ENCODE results near the gene UBA7. TPM values are rescaled to one million over a fixed set of nuclear protein-coding genes. Genes with fewer than 3 reads are reported as not detected.
A peak's percentile ranks its signal among the peaks of the same experiment; 100 is the strongest.

UBA7 gene
- total and polyA plus RNA-seq, 2 of the 13 experiments (the other 11 are each of a cell fraction or from before 2014, with no cell fraction given), result 9.5 to 16.5 TPM

DNA sequence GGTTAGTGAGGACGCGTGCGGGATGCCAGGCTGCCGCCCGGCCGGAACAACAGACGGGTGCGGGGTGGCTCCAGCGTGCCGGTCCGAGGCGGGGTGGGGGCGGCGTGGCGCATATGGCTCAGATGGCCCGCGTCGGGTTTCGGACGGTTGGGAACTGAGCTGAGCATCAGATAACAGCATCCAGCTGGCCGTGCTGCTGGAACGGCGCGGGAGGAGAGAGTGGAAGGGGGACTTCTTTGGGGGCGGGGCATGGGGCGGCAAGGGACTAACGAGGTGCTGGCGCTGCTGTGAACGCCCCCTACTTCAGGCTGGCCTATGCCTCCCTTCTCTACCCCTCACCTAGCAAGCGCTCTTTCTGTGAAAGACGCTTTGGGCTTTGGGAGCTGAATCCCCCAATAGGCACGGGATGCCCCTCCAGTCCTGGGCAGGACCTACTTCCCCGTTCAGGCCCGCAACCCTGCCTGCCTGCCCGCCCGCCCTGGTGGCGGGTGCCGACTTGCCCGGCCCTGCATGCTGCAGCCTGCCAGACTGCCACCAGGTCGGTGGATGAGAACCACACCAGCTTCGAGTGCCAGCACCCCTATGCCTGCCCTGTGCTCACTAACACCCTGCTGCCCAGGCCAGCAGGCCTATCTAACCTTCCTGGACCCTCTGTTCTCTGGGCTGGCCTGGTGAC, 10.2 kb downstream of the UBA7 start (continued):
- TF ChIP-seq ZBTB40 (IDR thresholded peaks at IDR 0.05), result no peak
- 0 out of 2 replicates have a peak, but pooled peaks have one; percentile 3 for TF ChIP-seq ZBTB40 (CRISPR knock-in tag; IDR thresholded peaks at IDR 0.05)
- TF ChIP-seq PLSCR1 (CRISPR knock-in tag; IDR thresholded peaks at IDR 0.05; ENCODE audit: borderline replicate concordance), result no peak
- TF ChIP-seq ATF7-NPFF (CRISPR knock-in tag; IDR thresholded peaks at IDR 0.05; ENCODE audit: low read depth), result no peak
- TF ChIP-seq, protein P1, sequence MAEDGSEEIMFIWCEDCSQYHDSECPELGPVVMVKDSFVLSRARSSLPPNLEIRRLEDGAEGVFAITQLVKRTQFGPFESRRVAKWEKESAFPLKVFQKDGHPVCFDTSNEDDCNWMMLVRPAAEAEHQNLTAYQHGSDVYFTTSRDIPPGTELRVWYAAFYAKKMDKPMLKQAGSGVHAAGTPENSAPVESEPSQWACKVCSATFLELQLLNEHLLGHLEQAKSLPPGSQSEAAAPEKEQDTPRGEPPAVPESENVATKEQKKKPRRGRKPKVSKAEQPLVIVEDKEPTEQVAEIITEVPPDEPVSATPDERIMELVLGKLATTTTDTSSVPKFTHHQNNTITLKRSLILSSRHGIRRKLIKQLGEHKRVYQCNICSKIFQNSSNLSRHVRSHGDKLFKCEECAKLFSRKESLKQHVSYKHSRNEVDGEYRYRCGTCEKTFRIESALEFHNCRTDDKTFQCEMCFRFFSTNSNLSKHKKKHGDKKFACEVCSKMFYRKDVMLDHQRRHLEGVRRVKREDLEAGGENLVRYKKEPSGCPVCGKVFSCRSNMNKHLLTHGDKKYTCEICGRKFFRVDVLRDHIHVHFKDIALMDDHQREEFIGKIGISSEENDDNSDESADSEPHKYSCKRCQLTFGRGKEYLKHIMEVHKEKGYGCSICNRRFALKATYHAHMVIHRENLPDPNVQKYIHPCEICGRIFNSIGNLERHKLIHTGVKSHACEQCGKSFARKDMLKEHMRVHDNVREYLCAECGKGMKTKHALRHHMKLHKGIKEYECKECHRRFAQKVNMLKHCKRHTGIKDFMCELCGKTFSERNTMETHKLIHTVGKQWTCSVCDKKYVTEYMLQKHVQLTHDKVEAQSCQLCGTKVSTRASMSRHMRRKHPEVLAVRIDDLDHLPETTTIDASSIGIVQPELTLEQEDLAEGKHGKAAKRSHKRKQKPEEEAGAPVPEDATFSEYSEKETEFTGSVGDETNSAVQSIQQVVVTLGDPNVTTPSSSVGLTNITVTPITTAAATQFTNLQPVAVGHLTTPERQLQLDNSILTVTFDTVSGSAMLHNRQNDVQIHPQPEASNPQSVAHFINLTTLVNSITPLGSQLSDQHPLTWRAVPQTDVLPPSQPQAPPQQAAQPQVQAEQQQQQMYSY (CRISPR knock-in tag; IDR thresholded peaks at IDR 0.05), result no peak
- TF ChIP-seq ZNF605 (CRISPR knock-in tag; IDR thresholded peaks at IDR 0.05), result no peak
- no peak for TF ChIP-seq MAFK (conservative IDR thresholded peaks at IDR 0.05 in 1 of 2, IDR thresholded peaks at IDR 0.05 in 1 of 2; ENCODE audit: low read length in 2 of 2)
- TF ChIP-seq MIER2 (CRISPR knock-in tag; IDR thresholded peaks at IDR 0.05), result no peak
- no peak for TF ChIP-seq SALL2 (CRISPR knock-in tag; IDR thresholded peaks at IDR 0.05)
- TF ChIP-seq ZNF430 (CRISPR knock-in tag; IDR thresholded peaks at IDR 0.05), result peak; percentile 15; the same call in 1 of the 2 replicates
- no peak for TF ChIP-seq PREB (CRISPR knock-in tag; IDR thresholded peaks at IDR 0.05)
- no peak for TF ChIP-seq ZNF292 (CRISPR knock-in tag; IDR thresholded peaks at IDR 0.05; ENCODE audit: borderline replicate concordance, low read depth)
- no peak for TF ChIP-seq CEBPG (CRISPR knock-in tag; IDR thresholded peaks at IDR 0.05)
- TF ChIP-seq MAZ (IDR thresholded peaks at IDR 0.05; ENCODE audit: borderline replicate concordance, low read depth, low read length), result no peak
- 0 out of 2 replicates have a peak, but pooled peaks have one; percentile 19 for TF ChIP-seq MAZ (CRISPR knock-in tag; IDR thresholded peaks at IDR 0.05; ENCODE audit: low read depth)

Measured in HepG2 (cell line).